ENCODE data around the gene PTGDR.

PTGDR gene

GRCh38 chr14:52315355-52315718, 47.8 kb downstream of the PTGDR start:
- DNase-seq: peak; percentile 41
- Histone ChIP-seq H4K91ac (ENCODE audit: low read length) (no peak overlapping the region), H3K27me3 (ENCODE audit: control insufficient read depth in 1 of 2, insufficient read depth in 1 of 2, low read length in 2 of 2) (no peaks in the 10 kb centered on the region), H3K9ac (ENCODE audit: low read length) (peak overlapping the region; percentile 87), H2BK5ac (ENCODE audit: low read depth, low read length, poor library complexity, severe bottlenecking) (no peak overlapping the region), H2AFZ (ENCODE audit: low read depth, low read length) (peak overlapping the region; percentile 15), H2BK12ac (ENCODE audit: low read length in 2 of 2) (peak overlapping the region in 1 of 2 experiments; percentile 82), H3K4me3 (ENCODE audit: insufficient read depth in 1 of 2, low read depth in 1 of 2, low read length in 2 of 2) (peak overlapping the region; percentile 67 to 90), H4K8ac (ENCODE audit: low read length) (no peak overlapping the region), H3K14ac (ENCODE audit: low read length in 2 of 2) (peak overlapping the region in 1 of 2 experiments; percentile 58), H2AK5ac (ENCODE audit: low read length, severe bottlenecking) (no peak overlapping the region), H3K79me1 (replicated peaks; ENCODE audit: low read length, poor library complexity, severe bottlenecking) (peaks cover 5% of the 10 kb centered on the region), H3K18ac (ENCODE audit: low read depth in 1 of 2, low read length in 2 of 2) (peak overlapping the region; percentile 18 to 93), H2BK15ac (ENCODE audit: low read depth, poor library complexity, severe bottlenecking) (no peak overlapping the region), H3K36me3 (ENCODE audit: control insufficient read depth in 1 of 2, insufficient read depth in 2 of 2, low read depth in 1 of 2, low read length in 2 of 2) (no peaks in the 10 kb centered on the region), H2BK120ac (ENCODE audit: low read depth, low read length) (peak overlapping the region; percentile 7), H3K4me1 (ENCODE audit: control insufficient read depth, insufficient read depth, low read depth, low read length) (peaks cover 15% of the 10 kb centered on the region), H3K27ac (ENCODE audit: low read length, poor library complexity, severe bottlenecking) (no peak overlapping the region), H3K4me2 (ENCODE audit: low read length, poor library complexity, severe bottlenecking) (peak overlapping the region; percentile 94), H3K23ac (ENCODE audit: low read length in 2 of 2) (no peak overlapping the region), H3K4ac (ENCODE audit: low read depth in 1 of 2, low read length in 2 of 2) (no peak overlapping the region), H3K9me3 (ENCODE audit: control insufficient read depth, low read length) (no peaks in the 10 kb centered on the region)
- WGBS: 16% methylated on average over 11 of the region's 11 CpGs

DNA sequence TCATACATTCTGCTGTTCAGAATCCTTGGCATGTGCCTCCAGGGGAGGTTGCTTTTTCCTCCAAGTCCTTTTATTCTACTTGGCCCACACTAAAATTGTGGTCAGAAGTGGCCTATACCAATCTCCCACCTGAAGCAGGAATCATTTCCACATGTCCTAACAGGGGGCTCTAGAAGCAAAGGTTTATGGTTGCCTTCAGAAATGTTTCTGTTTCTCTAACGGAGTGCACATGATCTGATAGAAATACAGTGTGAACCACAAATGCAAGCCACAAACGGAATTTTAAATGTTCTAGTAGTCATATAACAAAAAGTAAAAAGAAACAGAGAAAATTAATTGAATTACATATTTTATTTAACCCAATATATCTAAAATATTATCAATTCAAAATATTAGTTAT, 50.6 kb downstream of the PTGDR start:
- no peak overlapping the region for H2AFZ ChIP-seq (ENCODE audit: low read depth, low read length)

DNA sequence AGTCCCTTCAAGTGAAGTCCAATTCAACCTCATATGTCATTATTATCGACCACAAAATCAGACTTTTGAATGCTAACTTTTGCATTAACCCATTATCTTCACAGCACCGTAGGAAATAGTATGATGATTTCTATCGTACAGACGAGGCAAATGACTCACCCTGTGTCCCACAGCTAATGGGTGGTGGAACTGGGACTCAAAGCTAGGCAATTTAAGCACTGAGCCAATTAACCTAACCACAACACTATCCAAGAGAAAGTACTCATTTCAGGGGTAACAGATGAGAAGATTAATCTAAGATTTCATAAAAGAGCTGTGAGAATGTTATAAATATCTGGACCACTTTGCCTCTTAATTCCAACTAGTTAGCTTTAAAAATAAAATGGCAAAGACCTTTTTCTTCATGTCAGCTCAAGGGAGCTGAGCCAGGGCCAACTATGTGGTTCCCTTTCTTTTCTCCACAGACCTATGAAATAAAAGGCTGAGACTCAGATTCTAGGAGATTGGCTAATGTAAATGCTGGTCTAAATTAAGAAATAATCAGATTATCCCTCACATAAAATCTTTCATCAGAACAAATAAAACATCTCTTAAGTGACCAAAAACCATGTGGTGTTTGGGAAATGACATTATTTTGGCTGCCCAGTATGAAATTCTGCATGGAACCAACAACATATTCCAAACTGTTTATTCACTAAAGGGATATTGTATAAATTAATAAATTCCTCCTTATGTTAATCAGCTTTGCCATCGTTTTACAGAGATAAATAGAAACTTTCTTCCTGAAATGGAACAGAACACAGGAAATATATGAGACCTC, 51.5 kb downstream of the PTGDR start:
- no peak overlapping the region for H2BK120ac ChIP-seq (ENCODE audit: low read depth, low read length)
- H3K9me3 ChIP-seq (ENCODE audit: control insufficient read depth, low read length): peaks cover 14% of the 10 kb centered on the region
- H3K4ac ChIP-seq (ENCODE audit: low read depth in 1 of 2, low read length in 2 of 2): no peak overlapping the region
- H2BK12ac ChIP-seq (ENCODE audit: low read length in 2 of 2): no peak overlapping the region
- no peak overlapping the region for H3K4me3 ChIP-seq (ENCODE audit: insufficient read depth in 1 of 2, low read depth in 1 of 2, low read length in 2 of 2)
- no peak overlapping the region for H3K18ac ChIP-seq (ENCODE audit: low read depth in 1 of 2, low read length in 2 of 2)
- H4K8ac ChIP-seq (ENCODE audit: low read length): no peak overlapping the region
- no peak overlapping the region for H4K91ac ChIP-seq (ENCODE audit: low read length)
- H2AFZ ChIP-seq (ENCODE audit: low read depth, low read length): no peak overlapping the region
- no peak overlapping the region for H3K27ac ChIP-seq (ENCODE audit: low read length, poor library complexity, severe bottlenecking)
- no peak overlapping the region for H3K9ac ChIP-seq (ENCODE audit: low read length)
- no peak overlapping the region for H3K23ac ChIP-seq (ENCODE audit: low read length in 2 of 2)
- no peak overlapping the region for H3K4me2 ChIP-seq (ENCODE audit: low read length, poor library complexity, severe bottlenecking)
- H3K79me1 ChIP-seq (replicated peaks; ENCODE audit: low read length, poor library complexity, severe bottlenecking): peaks cover 11% of the 10 kb centered on the region
- H2BK15ac ChIP-seq (ENCODE audit: low read depth, poor library complexity, severe bottlenecking): peak overlapping the region; percentile 91
- no peak overlapping the region for H2AK5ac ChIP-seq (ENCODE audit: low read length, severe bottlenecking)
- H3K14ac ChIP-seq (ENCODE audit: low read length in 2 of 2): no peak overlapping the region
- WGBS: 61% methylated on average over 4 of the region's 5 CpGs
- no peak overlapping the region for H2BK5ac ChIP-seq (ENCODE audit: low read depth, low read length, poor library complexity, severe bottlenecking)
- H3K4me1 ChIP-seq (ENCODE audit: control insufficient read depth, insufficient read depth, low read depth, low read length): peaks cover 14% of the 10 kb centered on the region
- no peaks in the 10 kb centered on the region for H3K27me3 ChIP-seq (ENCODE audit: control insufficient read depth in 1 of 2, insufficient read depth in 1 of 2, low read length in 2 of 2)
- DNase-seq: no peak
- no peaks in the 10 kb centered on the region for H3K36me3 ChIP-seq (ENCODE audit: control insufficient read depth in 1 of 2, insufficient read depth in 2 of 2, low read depth in 1 of 2, low read length in 2 of 2)

More for the DNA sequence above, 50.6 kb downstream of the PTGDR start:
- no peak overlapping the region for H3K27ac ChIP-seq (ENCODE audit: low read length, poor library complexity, severe bottlenecking)
- no peak overlapping the region for H3K4ac ChIP-seq (ENCODE audit: low read depth in 1 of 2, low read length in 2 of 2)
- H3K4me1 ChIP-seq (ENCODE audit: control insufficient read depth, insufficient read depth, low read depth, low read length): peaks cover 15% of the 10 kb centered on the region
- no peak overlapping the region for H3K4me2 ChIP-seq (ENCODE audit: low read length, poor library complexity, severe bottlenecking)
- no peak overlapping the region for H3K23ac ChIP-seq (ENCODE audit: low read length in 2 of 2)
- H3K79me1 ChIP-seq (replicated peaks; ENCODE audit: low read length, poor library complexity, severe bottlenecking): peaks cover 10% of the 10 kb centered on the region
- no peak overlapping the region for H2BK120ac ChIP-seq (ENCODE audit: low read depth, low read length)
- H2AK5ac ChIP-seq (ENCODE audit: low read length, severe bottlenecking): no peak overlapping the region
- H4K8ac ChIP-seq (ENCODE audit: low read length): no peak overlapping the region
- no peak for DNase-seq
- no peak overlapping the region for H4K91ac ChIP-seq (ENCODE audit: low read length)
- no peak overlapping the region for H2BK15ac ChIP-seq (ENCODE audit: low read depth, poor library complexity, severe bottlenecking)
- H3K18ac ChIP-seq (ENCODE audit: low read depth in 1 of 2, low read length in 2 of 2): no peak overlapping the region
- 80% methylated on average over 1 of the region's 2 CpGs for WGBS
- no peak overlapping the region for H3K14ac ChIP-seq (ENCODE audit: low read length in 2 of 2)
- H2BK12ac ChIP-seq (ENCODE audit: low read length in 2 of 2): no peak overlapping the region
- H3K27me3 ChIP-seq (ENCODE audit: control insufficient read depth in 1 of 2, insufficient read depth in 1 of 2, low read length in 2 of 2): no peaks in the 10 kb centered on the region
- H3K4me3 ChIP-seq (ENCODE audit: insufficient read depth in 1 of 2, low read depth in 1 of 2, low read length in 2 of 2): peak overlapping the region in 1 of 2 experiments; percentile 90
- H2BK5ac ChIP-seq (ENCODE audit: low read depth, low read length, poor library complexity, severe bottlenecking): no peak overlapping the region
- peaks cover 12% of the 10 kb centered on the region for H3K9me3 ChIP-seq (ENCODE audit: control insufficient read depth, low read length)
- no peak overlapping the region for H3K9ac ChIP-seq (ENCODE audit: low read length)
- H3K36me3 ChIP-seq (ENCODE audit: control insufficient read depth in 1 of 2, insufficient read depth in 2 of 2, low read depth in 1 of 2, low read length in 2 of 2): no peaks in the 10 kb centered on the region

DNA sequence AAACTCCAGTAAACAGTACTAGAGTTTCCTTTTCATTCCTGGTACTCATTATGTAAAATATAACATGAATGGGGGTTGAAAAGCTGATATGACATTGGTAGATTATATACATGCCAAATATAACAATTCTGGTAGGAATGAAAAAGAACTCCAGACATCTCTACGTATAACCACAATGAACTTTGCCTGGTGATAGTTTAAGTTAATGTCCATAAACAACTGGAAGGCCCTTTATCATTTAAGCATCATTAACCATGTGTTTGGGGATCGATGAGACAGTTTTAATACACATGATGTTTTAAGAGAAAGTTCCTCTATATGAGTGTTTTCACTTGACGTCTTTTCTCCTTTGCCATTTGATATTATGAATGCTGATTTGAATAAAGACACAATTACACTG, 52.4 kb downstream of the PTGDR start:
- H3K4ac ChIP-seq (ENCODE audit: low read depth in 1 of 2, low read length in 2 of 2): no peak overlapping the region
- H4K8ac ChIP-seq (ENCODE audit: low read length): no peak overlapping the region
- H3K36me3 ChIP-seq (ENCODE audit: control insufficient read depth in 1 of 2, insufficient read depth in 2 of 2, low read depth in 1 of 2, low read length in 2 of 2): no peaks in the 10 kb centered on the region
- no peak overlapping the region for H3K4me2 ChIP-seq (ENCODE audit: low read length, poor library complexity, severe bottlenecking)
- H4K91ac ChIP-seq (ENCODE audit: low read length): no peak overlapping the region
- H2BK15ac ChIP-seq (ENCODE audit: low read depth, poor library complexity, severe bottlenecking): no peak overlapping the region
- no peak overlapping the region for H2BK120ac ChIP-seq (ENCODE audit: low read depth, low read length)
- H2AFZ ChIP-seq (ENCODE audit: low read depth, low read length): no peak overlapping the region
- no peak overlapping the region for H2AK5ac ChIP-seq (ENCODE audit: low read length, severe bottlenecking)
- no peak overlapping the region for H3K9ac ChIP-seq (ENCODE audit: low read length)
- H3K23ac ChIP-seq (ENCODE audit: low read length in 2 of 2): no peak overlapping the region
- no peaks in the 10 kb centered on the region for H3K27me3 ChIP-seq (ENCODE audit: control insufficient read depth in 1 of 2, insufficient read depth in 1 of 2, low read length in 2 of 2)
- no peak overlapping the region for H3K4me3 ChIP-seq (ENCODE audit: insufficient read depth in 1 of 2, low read depth in 1 of 2, low read length in 2 of 2)
- H2BK5ac ChIP-seq (ENCODE audit: low read depth, low read length, poor library complexity, severe bottlenecking): no peak overlapping the region
- H3K9me3 ChIP-seq (ENCODE audit: control insufficient read depth, low read length): peaks cover 14% of the 10 kb centered on the region
- no peak overlapping the region for H3K14ac ChIP-seq (ENCODE audit: low read length in 2 of 2)
- H3K18ac ChIP-seq (ENCODE audit: low read depth in 1 of 2, low read length in 2 of 2): no peak overlapping the region
- DNase-seq: no peak
- H3K79me1 ChIP-seq (replicated peaks; ENCODE audit: low read length, poor library complexity, severe bottlenecking): peaks cover 7% of the 10 kb centered on the region
- WGBS: 100% methylated on average over 1 of the region's 3 CpGs
- peaks cover 6% of the 10 kb centered on the region for H3K4me1 ChIP-seq (ENCODE audit: control insufficient read depth, insufficient read depth, low read depth, low read length)
- no peak overlapping the region for H2BK12ac ChIP-seq (ENCODE audit: low read length in 2 of 2)
- no peak overlapping the region for H3K27ac ChIP-seq (ENCODE audit: low read length, poor library complexity, severe bottlenecking)
